GM12801 (cell line): ENCODE measurements around the gene OR11H1.
"Not testable (repeated sequence)": the region's sequence is repeated elsewhere in the genome, so short reads cannot be mapped to it uniquely, and the experiment has no call there.

Source experiments
- CTCF ChIP-seq: IDR thresholded peaks from one replicate; pipeline ENCODE4 v1.5.1; 2011; ENCODE audit warnings: control low read depth; ENCODE audit not compliant: insufficient read length; ENCODE audit errors: extremely low read depth

The OR11H1 gene

GRCh38 chr22:15527892-15528291 lies at the start of gene OR11H1:
Gene OR11H1 (plus strand): TSS chr22:15528192. CDS start chr22:15528192, 0 bp downstream.
- TF ChIP-seq CTCF, result not testable (repeated sequence)
